Stimulated activated CD8-positive, alpha-beta memory T cell treated with anti-CD3 and anti-CD28 coated beads, Interleukin-7, amount 100 ng/mL, for 1 hour (primary cell): Measurements from ENCODE around the gene VPS26A.

Source experiments
- DNase-seq, 2 donors: peaks; one replicate each; pipeline ENCODE4 v3.0.0-alpha.2; 2020; ENCODE audit warnings: low read depth in 2 of 2

VPS26A gene

DNA sequence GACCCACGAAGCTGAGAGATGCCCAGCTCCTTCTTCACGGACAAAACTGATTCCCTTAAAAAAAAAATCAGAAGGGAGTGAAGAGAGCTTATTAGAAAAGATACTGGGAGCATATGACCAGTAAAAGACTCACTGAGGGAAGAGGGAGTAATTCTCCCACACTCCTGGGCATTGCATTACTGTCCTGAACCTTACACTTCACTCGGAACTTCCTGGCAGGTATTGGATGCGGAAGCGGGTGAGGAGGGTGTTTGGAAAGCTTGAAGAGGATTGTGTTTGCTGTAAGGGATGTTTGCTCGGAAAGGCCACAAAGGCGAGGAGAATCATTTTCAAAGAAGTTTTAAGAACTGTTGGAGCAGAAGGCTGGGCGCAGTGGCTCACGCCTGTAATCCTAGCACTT is 96.5 kb downstream of the VPS26A start:
- no peak for DNase-seq
